Thoracic aorta (tissue), 2 donors: ENCODE measurements around the gene MID1. TPM values are rescaled to one million over a fixed set of nuclear protein-coding genes. Genes with fewer than 3 reads are reported as not detected.

Source experiments
- ATAC-seq: fragments of 150-250 bp; one replicate; pipeline ENCODE4 v1.8.0; 2017; ENCODE audit warnings: low read depth; ENCODE audit not compliant: insufficient number of reproducible peaks, low FRiP score
- DNase-seq: peaks from one replicate; pipeline ENCODE4 v3.0.0-alpha.2; 2020; ENCODE audit warnings: low spot score
- H3K27ac ChIP-seq, 2 donors: fragments of 200-600 bp; sonication (generic); 1 replicate in 1 of 2; 2 replicates in 1 of 2; pipeline ENCODE4 v1.5.1; 2016; ENCODE audit warnings: mild to moderate bottlenecking in 2 of 2, moderate library complexity in 2 of 2
- H3K27me3 ChIP-seq: fragments of 200-600 bp; sonication (generic); replicated peaks from 2 replicates; pipeline ENCODE4 v1.6.0; 2016; ENCODE audit warnings: mild to moderate bottlenecking; ENCODE audit not compliant: insufficient read depth
- H3K36me3 ChIP-seq: fragments of 200-600 bp; sonication (generic); one replicate; pipeline ENCODE4 v1.5.1; 2016
- H3K4me1 ChIP-seq, 2 donors: fragments of 200-600 bp; sonication (generic); 1 replicate in 1 of 2; 2 replicates in 1 of 2; pipeline versions ENCODE4 v1.5.1 to v1.6.0; 2016; ENCODE audit warnings: low read depth in 2 of 2, mild to moderate bottlenecking in 1 of 2; ENCODE audit not compliant: control insufficient read depth in 1 of 2
- H3K4me3 ChIP-seq: fragments of 200-600 bp; sonication (generic); 2 replicates; pipeline ENCODE4 v1.5.1; 2016; ENCODE audit warnings: mild to moderate bottlenecking
- H3K9me3 ChIP-seq: fragments of 200-600 bp; sonication (generic); 2 replicates; pipeline ENCODE4 v1.5.1; 2016
- CTCF ChIP-seq: fragments of 200-600 bp; sonication (generic); IDR thresholded peaks from one replicate; pipeline ENCODE4 v1.5.1; 2019; ENCODE audit warnings: antibody characterized with exemption
- total RNA-seq, 2 donors: library from RNA; depleted of rRNA; stranded (reverse); fragments of >200 nt; gene quantifications; one replicate each; pipeline versions ENCODE4 v1.1.0 to v1.2.3, GENCODE V29; 2016

MID1 gene
- total RNA-seq, 2 donors from 2014 or later = 37.0 to 37.7 TPM

GRCh38 chrX:10531927-10532326, 88.5 kb downstream of the MID1 start:
- TF ChIP-seq CTCF = no peak
- Histone ChIP-seq H3K27me3 (no peaks in the 10 kb centered on the region), H3K4me1 (no peaks in the 10 kb centered on the region), H3K4me3 (no peak overlapping the region), H3K9me3 (no peaks in the 10 kb centered on the region), H3K36me3 (no peaks in the 10 kb centered on the region), H3K27ac (no peak overlapping the region)
- DNase-seq (no peak), ATAC-seq (no peak)

- H3K4me3 ChIP-seq = no peak overlapping the region
- TF ChIP-seq CTCF = no peak
- no peaks in the 10 kb centered on the region for H3K4me1 ChIP-seq
- H3K27me3 ChIP-seq = no peaks in the 10 kb centered on the region
- no peak overlapping the region for H3K27ac ChIP-seq
- DNase-seq (no peak), ATAC-seq (no peak)
- H3K36me3 ChIP-seq = no peaks in the 10 kb centered on the region
- no peaks in the 10 kb centered on the region for H3K9me3 ChIP-seq
These were observed 91.0 kb downstream of the MID1 start for GRCh38 chrX:10529344-10529743.

- no peak overlapping the region for H3K27ac ChIP-seq
- H3K36me3 ChIP-seq = no peaks in the 10 kb centered on the region
- H3K9me3 ChIP-seq = no peaks in the 10 kb centered on the region
- H3K27me3 ChIP-seq = no peaks in the 10 kb centered on the region
- TF ChIP-seq CTCF = no peak
- H3K4me1 ChIP-seq = no peaks in the 10 kb centered on the region
- no peak for DNase-seq
- H3K4me3 ChIP-seq = no peak overlapping the region
- no peak for ATAC-seq
These were observed 93.9 kb downstream of the MID1 start for GRCh38 chrX:10526451-10526850.

- H3K4me1 ChIP-seq = no peaks in the 10 kb centered on the region
- DNase-seq = no peak
- ATAC-seq = no peak
These were observed 94.8 kb downstream of the MID1 start for GRCh38 chrX:10525381-10526120.

GRCh38 chrX:10524578-10524977, 95.8 kb downstream of the MID1 start:
- TF ChIP-seq CTCF = no peak
- Histone ChIP-seq H3K36me3 (no peaks in the 10 kb centered on the region), H3K9me3 (no peaks in the 10 kb centered on the region), H3K27me3 (no peaks in the 10 kb centered on the region), H3K4me1 (no peaks in the 10 kb centered on the region), H3K4me3 (no peak overlapping the region), H3K27ac (no peak overlapping the region)
- ATAC-seq (no peak), DNase-seq (no peak)

More at GRCh38 chrX:10525381-10526120, 94.8 kb downstream of the MID1 start:
- Histone ChIP-seq H3K27me3 (no peaks in the 10 kb centered on the region), H3K4me3 (no peak overlapping the region), H3K36me3 (no peaks in the 10 kb centered on the region), H3K9me3 (no peaks in the 10 kb centered on the region), H3K27ac (no peak overlapping the region)
- TF ChIP-seq CTCF = no peak
